Thymus (tissue), 11 donors: Measurements from ENCODE around the gene SLC52A3. TPM values are rescaled to one million over a fixed set of nuclear protein-coding genes. Genes with fewer than 3 reads are reported as not detected.

Experiments used
- DNase-seq, 9 donors: peaks; one replicate each; pipeline ENCODE4 v3.0.0-alpha.2; 2013; ENCODE audit warnings: low spot score in 9 of 9, low read depth in 6 of 9, missing footprints in 1 of 9
- H3K27ac ChIP-seq, 2 donors: one replicate each; pipeline ENCODE4 v1.5.1; 2013; ENCODE audit warnings: control low read depth in 1 of 2, low read depth in 1 of 2, low read length in 1 of 2, mild to moderate bottlenecking in 1 of 2, moderate library complexity in 1 of 2
- H3K27me3 ChIP-seq, 2 donors: one replicate each; pipeline ENCODE4 v1.5.1; 2013; ENCODE audit warnings: low read length in 1 of 2; ENCODE audit not compliant: control insufficient read depth in 2 of 2, insufficient read depth in 1 of 2
- H3K36me3 ChIP-seq, 2 donors: one replicate each; pipeline ENCODE4 v1.5.1; 2013; ENCODE audit warnings: low read length in 1 of 2, mild to moderate bottlenecking in 1 of 2, moderate library complexity in 1 of 2; ENCODE audit not compliant: control insufficient read depth in 2 of 2, insufficient read depth in 2 of 2
- H3K4me1 ChIP-seq, 2 donors: one replicate each; pipeline ENCODE4 v1.5.1; 2013; ENCODE audit warnings: low read length in 2 of 2; ENCODE audit not compliant: control insufficient read depth in 2 of 2, insufficient read depth in 2 of 2
- H3K4me3 ChIP-seq, 2 donors: one replicate each; pipeline ENCODE4 v1.5.1; 2013; ENCODE audit warnings: low read length in 2 of 2, control low read depth in 1 of 2, mild to moderate bottlenecking in 1 of 2
- H3K9me3 ChIP-seq, 2 donors: one replicate each; pipeline ENCODE4 v1.5.1; 2013; ENCODE audit warnings: low read length in 1 of 2, mild to moderate bottlenecking in 1 of 2; ENCODE audit not compliant: control insufficient read depth in 2 of 2, insufficient read depth in 1 of 2
- WGBS: extraction: QIAGEN DNeasy Blood & Tissue Kit; methylation state at CpG from one replicate; pipeline ENCODE4 v1.1.7; 2013; 5-methylcytosine and 5-hydroxymethylcytosine counted together
- polyA plus RNA-seq: library from polyadenylated mRNA; stranded (reverse); fragments of 200-250 nt; gene quantifications from one replicate; pipeline ENCODE4 v1.2.3, GENCODE V29; 2013
- total RNA-seq: library from RNA; stranded (reverse); fragments of 120-200 nt; gene quantifications from one replicate; pipeline ENCODE4 v1.2.4, GENCODE V29; 2013
- donor health status: healthy.

SLC52A3 gene
- total and polyA plus RNA-seq, 2 donors, result 0.05 to 0.37 TPM

- DNase-seq, result no peak
- H3K27ac ChIP-seq, result no peak overlapping the region
- WGBS, result 21% methylated on average over 3 of the region's 3 CpGs
- H3K36me3 ChIP-seq, result no peaks in the 10 kb centered on the region
- H3K4me3 ChIP-seq, result no peak overlapping the region
- peaks cover 0 to 4% of the 10 kb centered on the region in 2 donors for H3K27me3 ChIP-seq
- no peaks in the 10 kb centered on the region for H3K9me3 ChIP-seq
- no peaks in the 10 kb centered on the region for H3K4me1 ChIP-seq
Observed at GRCh38 chr20:757506-757905, 10.8 kb downstream of the SLC52A3 start.

GRCh38 chr20:755941-756340, 12.4 kb downstream of the SLC52A3 start:
- no peaks in the 10 kb centered on the region for H3K9me3 ChIP-seq
- H3K36me3 ChIP-seq, result no peaks in the 10 kb centered on the region
- no peaks in the 10 kb centered on the region for H3K4me1 ChIP-seq
- no peak for DNase-seq
- 95% methylated on average over 6 of the region's 6 CpGs for WGBS
- H3K4me3 ChIP-seq, result no peak overlapping the region
- H3K27me3 ChIP-seq, result peaks cover 0 to 4% of the 10 kb centered on the region in 2 donors
- H3K27ac ChIP-seq, result no peak overlapping the region

GRCh38 chr20:754904-755303, 13.4 kb downstream of the SLC52A3 start:
- H3K27me3 ChIP-seq, result no peaks in the 10 kb centered on the region
- H3K36me3 ChIP-seq, result no peaks in the 10 kb centered on the region
- no peak for DNase-seq
- WGBS, result 74% methylated on average over 3 of the region's 3 CpGs
- H3K27ac ChIP-seq, result no peak overlapping the region
- no peaks in the 10 kb centered on the region for H3K9me3 ChIP-seq
- no peak overlapping the region for H3K4me3 ChIP-seq
- H3K4me1 ChIP-seq, result no peaks in the 10 kb centered on the region

DNA sequence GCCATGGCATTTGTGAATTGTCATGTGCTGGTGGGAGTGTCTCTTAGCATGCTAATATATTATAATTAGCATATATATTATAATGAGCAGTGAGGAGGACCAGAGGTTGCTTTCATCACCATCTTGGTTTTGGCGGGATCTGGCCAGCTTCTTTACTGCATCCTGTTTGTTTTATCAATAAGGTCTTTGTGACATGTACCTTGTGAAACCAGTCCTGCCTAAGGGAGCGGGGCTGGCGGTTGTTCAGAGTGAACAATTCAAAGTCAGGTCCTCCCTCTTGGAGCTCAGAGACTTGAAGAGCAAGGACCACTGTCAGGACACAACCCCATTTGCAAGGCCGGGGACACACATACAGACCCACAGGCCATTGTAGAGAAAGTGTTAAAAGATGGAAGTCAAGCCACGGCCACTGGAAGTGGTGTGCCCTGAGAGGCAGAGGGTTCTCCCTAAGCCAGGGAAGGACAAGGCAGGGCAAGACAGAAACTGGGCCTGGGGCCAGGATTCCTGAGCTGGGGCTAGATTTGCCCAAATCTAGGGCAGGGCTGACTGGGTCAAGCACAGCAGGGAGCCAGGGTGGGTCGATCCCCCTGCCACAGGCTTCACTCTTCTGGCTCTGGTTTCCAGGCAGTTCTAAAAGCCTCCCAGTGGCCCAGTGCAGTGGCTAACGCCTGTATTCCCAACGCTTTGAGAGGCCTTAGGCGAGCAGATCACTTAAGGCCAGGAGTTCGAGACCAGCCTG, 14.2 kb downstream of the SLC52A3 start:
- no peak overlapping the region for H3K4me3 ChIP-seq
- H3K4me1 ChIP-seq, result no peaks in the 10 kb centered on the region
- DNase-seq, result no peak
- WGBS, result 96% methylated on average over 10 of the region's 10 CpGs
- H3K9me3 ChIP-seq, result no peaks in the 10 kb centered on the region
- H3K27ac ChIP-seq, result no peak overlapping the region
- H3K36me3 ChIP-seq, result no peaks in the 10 kb centered on the region
- H3K27me3 ChIP-seq, result no peaks in the 10 kb centered on the region

GRCh38 chr20:753136-753535, 15.2 kb downstream of the SLC52A3 start:
- no peak overlapping the region for H3K4me3 ChIP-seq
- no peaks in the 10 kb centered on the region for H3K27me3 ChIP-seq
- DNase-seq, result no peak
- no peaks in the 10 kb centered on the region for H3K4me1 ChIP-seq
- H3K27ac ChIP-seq, result no peak overlapping the region
- H3K36me3 ChIP-seq, result no peaks in the 10 kb centered on the region
- WGBS, result 18% methylated on average over 3 of the region's 3 CpGs
- H3K9me3 ChIP-seq, result no peaks in the 10 kb centered on the region

DNA sequence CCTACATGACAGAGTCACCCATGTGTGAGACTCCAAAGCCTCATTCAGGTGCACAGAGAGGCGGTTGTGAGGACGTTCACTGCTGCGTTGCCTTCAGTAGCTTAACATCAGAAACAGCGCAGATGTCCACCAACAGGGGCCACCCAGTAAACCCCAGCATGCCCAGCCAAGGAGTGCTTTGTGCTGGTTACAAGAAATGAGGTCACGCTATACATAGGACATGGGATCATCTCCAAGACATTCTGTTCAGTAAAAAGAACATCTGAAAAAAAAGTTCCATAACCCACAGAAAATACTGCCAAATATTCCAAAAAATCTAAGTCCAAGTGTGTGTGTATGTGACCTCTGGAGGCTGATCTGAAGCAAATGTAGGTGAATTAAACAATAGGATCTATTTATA, 16.0 kb downstream of the SLC52A3 start:
- Histone ChIP-seq H3K4me1 (no peaks in the 10 kb centered on the region), H3K36me3 (no peaks in the 10 kb centered on the region), H3K27me3 (no peaks in the 10 kb centered on the region), H3K9me3 (no peaks in the 10 kb centered on the region), H3K27ac (no peak overlapping the region), H3K4me3 (no peak overlapping the region)
- 92% methylated on average over 5 of the region's 5 CpGs for WGBS
- no peak for DNase-seq

- no peak for DNase-seq
- no peaks in the 10 kb centered on the region for H3K27me3 ChIP-seq
- no peak overlapping the region for H3K4me3 ChIP-seq
- H3K9me3 ChIP-seq, result no peaks in the 10 kb centered on the region
- no peaks in the 10 kb centered on the region for H3K4me1 ChIP-seq
- H3K27ac ChIP-seq, result no peak overlapping the region
- 96% methylated on average over 5 of the region's 5 CpGs for WGBS
- no peaks in the 10 kb centered on the region for H3K36me3 ChIP-seq
Observed at GRCh38 chr20:751761-752160, 16.5 kb downstream of the SLC52A3 start.

- peaks cover 0 to 4% of the 10 kb centered on the region in 2 donors for H3K9me3 ChIP-seq
- H3K36me3 ChIP-seq, result no peaks in the 10 kb centered on the region
- H3K4me1 ChIP-seq, result no peaks in the 10 kb centered on the region
- DNase-seq, result no peak
- H3K27me3 ChIP-seq, result no peaks in the 10 kb centered on the region
- no peak overlapping the region for H3K27ac ChIP-seq
- WGBS, result 98% methylated on average over 3 of the region's 3 CpGs
- no peak overlapping the region for H3K4me3 ChIP-seq
Observed at GRCh38 chr20:750801-751200, 17.5 kb downstream of the SLC52A3 start.

DNA sequence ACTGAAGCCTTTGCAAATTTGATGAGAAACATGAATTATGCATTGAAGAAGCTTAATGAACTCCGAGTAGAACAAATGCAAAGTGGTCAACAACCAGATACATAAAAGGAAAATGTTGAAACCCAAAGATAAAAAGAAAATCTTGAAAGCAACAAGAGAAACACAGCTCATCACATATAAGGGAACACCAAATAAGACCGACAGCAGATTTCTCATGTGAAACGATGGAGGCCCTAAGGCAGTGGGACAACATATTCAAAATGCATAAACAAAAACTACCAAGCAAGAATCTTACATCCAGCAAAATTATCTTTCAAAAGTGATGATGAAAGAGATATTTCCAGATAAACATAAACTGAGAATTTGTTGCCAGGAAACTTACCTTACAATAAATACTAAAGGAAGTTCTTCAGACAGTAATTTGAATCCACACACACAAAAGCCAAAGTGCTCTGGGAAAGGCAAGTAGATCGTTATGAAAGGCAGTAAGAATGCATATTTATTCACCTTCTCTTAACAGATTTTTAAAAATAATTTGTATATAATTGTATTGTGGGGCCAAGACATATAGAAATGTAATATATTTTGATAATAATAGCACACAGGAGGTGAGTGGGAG, 22.5 kb downstream of the SLC52A3 start:
- WGBS, result 96% methylated on average over 4 of the region's 4 CpGs
- H3K9me3 ChIP-seq, result peaks cover 0 to 7% of the 10 kb centered on the region in 2 donors
- no peaks in the 10 kb centered on the region for H3K27me3 ChIP-seq
- DNase-seq, result no peak
- no peaks in the 10 kb centered on the region for H3K4me1 ChIP-seq
- no peak overlapping the region for H3K4me3 ChIP-seq
- no peaks in the 10 kb centered on the region for H3K36me3 ChIP-seq
- H3K27ac ChIP-seq, result no peak overlapping the region
